Ovary (tissue), 1 donor: ENCODE measurements around the gene TTC38.

Experiments used
- EP300 ChIP-seq: sonication (generic); formaldehyde crosslinking; IDR thresholded peaks from one replicate; pipeline ENCODE4 v1.6.1; 2017; ENCODE audit warnings: antibody characterized with exemption
- POLR2A ChIP-seq: fragments of 450-650 bp; IDR thresholded peaks from one replicate; pipeline ENCODE4 v1.6.1; 2017; ENCODE audit warnings: antibody characterized with exemption, mild to moderate bottlenecking, moderate library complexity

DNA sequence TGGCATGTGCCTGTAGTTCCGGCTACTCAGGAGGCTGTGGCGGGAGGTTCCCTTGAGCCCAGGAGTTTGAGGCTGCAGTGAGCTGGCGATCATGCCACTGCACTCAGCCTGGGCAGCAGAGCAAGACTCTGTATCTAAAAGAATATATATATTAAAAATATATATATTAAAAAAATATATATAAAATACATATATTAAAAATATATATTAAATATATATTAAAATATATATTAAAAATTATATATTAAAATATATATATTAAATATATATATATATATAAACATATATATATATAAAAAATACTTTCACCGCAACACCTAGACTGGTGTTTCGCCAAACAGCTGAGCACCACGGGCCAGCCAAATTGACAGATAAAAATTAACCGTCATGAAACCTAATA lies 8.8 kb downstream of the TTC38 start:
- no peak for TF ChIP-seq POLR2A
- TF ChIP-seq EP300: no peak
